Ovary (tissue), 9 donors: Measurements from ENCODE around the gene IL1R2. TPM values are rescaled to one million over a fixed set of nuclear protein-coding genes. Genes with fewer than 3 reads are reported as not detected.

Source experiments
- DNase-seq, 5 donors: peaks; one replicate each; pipeline ENCODE4 v3.0.0-alpha.2; 2019 to 2020
- H3K27ac ChIP-seq, 2 donors: fragments of 200-600 bp; one replicate each; pipeline versions ENCODE4 v1.5.1 to v1.8.0; 2019 to 2022
- H3K27me3 ChIP-seq: fragments of 200-600 bp; one replicate; pipeline ENCODE4 v1.8.0; 2022
- H3K36me3 ChIP-seq: fragments of 200-600 bp; sonication (generic); one replicate; pipeline ENCODE4 v1.5.1; 2019
- H3K4me1 ChIP-seq: one replicate; pipeline ENCODE4 v1.8.1; 2013; ENCODE audit warnings: mild to moderate bottlenecking, moderate library complexity; ENCODE audit not compliant: insufficient read depth
- H3K4me3 ChIP-seq: fragments of 200-600 bp; sonication (generic); one replicate; pipeline ENCODE4 v1.5.1; 2017
- H3K9me3 ChIP-seq, 2 donors: fragments of 200-600 bp in 1 of 2; sonication (generic) in 1 of 2; one replicate each; pipeline versions ENCODE4 v1.5.1 to v1.8.1; 2013 to 2019; ENCODE audit warnings: mild to moderate bottlenecking in 1 of 2, moderate library complexity in 1 of 2
- EP300 ChIP-seq: sonication (generic); formaldehyde crosslinking; IDR thresholded peaks from one replicate; pipeline ENCODE4 v1.6.1; 2017; ENCODE audit warnings: antibody characterized with exemption
- POLR2A ChIP-seq: fragments of 450-650 bp; IDR thresholded peaks from one replicate; pipeline ENCODE4 v1.6.1; 2017; ENCODE audit warnings: antibody characterized with exemption, mild to moderate bottlenecking, moderate library complexity
- WGBS, 3 donors: extraction: QIAGEN DNeasy Blood & Tissue Kit in 1 of 3; methylation state at CpG; one replicate each; pipeline versions ENCODE4 v1.1.5 to v1.1.7; 2013 to 2017; 5-methylcytosine and 5-hydroxymethylcytosine counted together
- intact Hi-C, 4 donors: fragments of 100-400 bp; cut with DNase I; formaldehyde crosslinking; loops; one replicate each; pipeline versions ENCODE4 v1.11.0 to v1.15.1; 2022 to 2023
- polyA plus RNA-seq, 2 donors: library from polyadenylated mRNA; stranded (reverse); fragments of 200-250 nt in 1 of 2; fragments of 350-450 nt in 1 of 2; fragmentation: Illumina TruSeq in 1 of 2; extraction: RNeasy Lipid Tissue Mini Kit (QIAGEN cat#74804) in 1 of 2; gene quantifications; one replicate each; pipeline ENCODE4 v1.2.3, GENCODE V29; 2013 to 2014
- total RNA-seq, 7 donors: library from RNA; depleted of rRNA in 2 of 7; stranded (reverse); fragments of >200 nt in 2 of 7; fragmentation: NEBNext Ultra II Directional in 3 of 7; extraction: Animal tissue kit (Norgen Biotek cat#: 25700) in 3 of 7; gene quantifications; one replicate each; pipeline versions ENCODE4 v1.1.0 to v1.2.4, GENCODE V29; 2016 to 2023
- TF ChIP-seq, protein P1 (sequence below), 3 donors: fragments of 450-650 bp in 2 of 3; fragments of 200-600 bp in 1 of 3; IDR thresholded peaks; one replicate each; pipeline versions ENCODE4 v1.5.1 to v1.8.0; 2016 to 2022; ENCODE audit warnings: antibody characterized with exemption in 3 of 3, mild to moderate bottlenecking in 1 of 3
- donor health status: DM: no; HTN: no; CAD: no; lungs with moderate emphysema.
- donor health status: DM: no; HTN: no; CAD: no.
- donor health status: Bipolar disorder and iron deficiency.
- donor health status: DM: yes; HTN: yes; CAD: no.
- donor health status: DM: no; HTN: no; CAD: no.
- donor health status: DM: yes; HTN: yes; CAD: no.

IL1R2 gene
- total and polyA plus RNA-seq, 9 donors = 0.15 to 8.7 (median 1.1) TPM

DNA sequence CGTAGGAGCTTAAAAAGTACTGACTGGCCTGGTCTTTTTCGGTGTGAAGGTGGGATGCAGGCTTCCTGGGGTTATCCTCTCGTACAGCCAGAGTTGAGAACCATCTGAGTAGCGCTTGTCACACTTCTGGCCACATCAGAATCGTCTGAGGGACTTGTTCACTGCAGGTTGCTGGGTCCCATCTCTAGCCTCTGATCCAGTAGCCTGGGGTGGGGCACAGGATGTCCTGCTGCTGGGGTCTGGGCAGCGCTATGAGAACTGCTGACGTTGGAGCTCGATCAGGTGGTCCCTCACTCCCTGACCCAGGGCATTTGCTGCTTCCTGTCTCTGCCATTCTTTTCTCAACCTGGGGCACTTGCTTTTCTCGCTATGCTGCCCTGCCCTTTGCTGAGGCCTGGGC is 7.1 kb upstream of the IL1R2 start:
- Histone ChIP-seq H3K36me3 (no peaks in the 10 kb centered on the region), H3K27ac (no peak overlapping the region), H3K4me3 (no peak overlapping the region), H3K9me3 (no peaks in the 10 kb centered on the region), H3K4me1 (peaks cover 11% of the 10 kb centered on the region), H3K27me3 (no peaks in the 10 kb centered on the region)
- no peak for DNase-seq
- 80 to 96% (median 89%) methylated on average over 9 of the region's 9 CpGs for WGBS, 3 donors
- TF ChIP-seq EP300 (no peak), POLR2A (no peak)
- intact Hi-C loops = loop anchor here in 1 of 4 donors (10.0 kb wide), 1 partner anchor 110 kb away; no protein-coding TSS in a partner anchor

- Histone ChIP-seq H3K4me1 (peaks cover 11% of the 10 kb centered on the region), H3K27ac (no peak overlapping the region), H3K9me3 (no peaks in the 10 kb centered on the region), H3K4me3 (no peak overlapping the region), H3K27me3 (no peaks in the 10 kb centered on the region), H3K36me3 (no peaks in the 10 kb centered on the region)
- DNase-seq = no peak
- 88 to 91% (median 89%) methylated on average over 7 of the region's 7 CpGs for WGBS, 3 donors
- TF ChIP-seq, protein P1, sequence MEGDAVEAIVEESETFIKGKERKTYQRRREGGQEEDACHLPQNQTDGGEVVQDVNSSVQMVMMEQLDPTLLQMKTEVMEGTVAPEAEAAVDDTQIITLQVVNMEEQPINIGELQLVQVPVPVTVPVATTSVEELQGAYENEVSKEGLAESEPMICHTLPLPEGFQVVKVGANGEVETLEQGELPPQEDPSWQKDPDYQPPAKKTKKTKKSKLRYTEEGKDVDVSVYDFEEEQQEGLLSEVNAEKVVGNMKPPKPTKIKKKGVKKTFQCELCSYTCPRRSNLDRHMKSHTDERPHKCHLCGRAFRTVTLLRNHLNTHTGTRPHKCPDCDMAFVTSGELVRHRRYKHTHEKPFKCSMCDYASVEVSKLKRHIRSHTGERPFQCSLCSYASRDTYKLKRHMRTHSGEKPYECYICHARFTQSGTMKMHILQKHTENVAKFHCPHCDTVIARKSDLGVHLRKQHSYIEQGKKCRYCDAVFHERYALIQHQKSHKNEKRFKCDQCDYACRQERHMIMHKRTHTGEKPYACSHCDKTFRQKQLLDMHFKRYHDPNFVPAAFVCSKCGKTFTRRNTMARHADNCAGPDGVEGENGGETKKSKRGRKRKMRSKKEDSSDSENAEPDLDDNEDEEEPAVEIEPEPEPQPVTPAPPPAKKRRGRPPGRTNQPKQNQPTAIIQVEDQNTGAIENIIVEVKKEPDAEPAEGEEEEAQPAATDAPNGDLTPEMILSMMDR (IDR thresholded peaks at IDR 0.05) = no peak
- TF ChIP-seq EP300 = no peak
- no peak for TF ChIP-seq POLR2A
- intact Hi-C loops = loop anchor here in 1 of 4 donors (10.0 kb wide), 1 partner anchor 110 kb away; no protein-coding TSS in a partner anchor
These were observed 6.5 kb upstream of the IL1R2 start for GRCh38 chr2:101985101-101985792.

DNA sequence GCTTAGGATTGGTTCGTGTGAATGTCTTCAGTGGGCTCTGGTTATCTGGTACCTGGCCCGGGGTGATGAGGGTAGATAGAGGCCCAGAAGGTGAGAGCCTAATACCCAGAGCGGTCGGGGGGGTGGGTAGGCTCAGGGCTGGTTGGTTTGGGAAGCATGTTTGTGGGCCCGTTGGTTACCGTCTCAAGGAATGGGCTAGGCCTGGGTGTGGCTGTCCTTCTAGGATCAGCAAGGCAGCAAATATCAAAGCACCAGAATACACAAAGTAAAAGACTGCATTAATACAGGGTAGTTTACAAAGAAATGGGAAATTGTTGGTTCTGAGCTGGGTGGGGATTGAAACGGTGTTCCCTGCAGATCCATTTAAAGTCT is 6.0 kb upstream of the IL1R2 start:
- WGBS, 3 donors = 93 to 94% (median 94%) methylated on average over 7 of the region's 7 CpGs
- no peak for DNase-seq
- intact Hi-C loops = loop anchor here in 1 of 4 donors (10.0 kb wide), 1 partner anchor 111 kb away; no protein-coding TSS in a partner anchor
- H3K9me3 ChIP-seq = no peaks in the 10 kb centered on the region
- H3K27ac ChIP-seq = no peak overlapping the region
- no peak for TF ChIP-seq EP300
- TF ChIP-seq POLR2A = no peak
- TF ChIP-seq, protein P1 (IDR thresholded peaks at IDR 0.05) = no peak
- no peaks in the 10 kb centered on the region for H3K27me3 ChIP-seq
- H3K4me1 ChIP-seq = peaks cover 11% of the 10 kb centered on the region
- H3K4me3 ChIP-seq = no peak overlapping the region
- H3K36me3 ChIP-seq = no peaks in the 10 kb centered on the region

DNA sequence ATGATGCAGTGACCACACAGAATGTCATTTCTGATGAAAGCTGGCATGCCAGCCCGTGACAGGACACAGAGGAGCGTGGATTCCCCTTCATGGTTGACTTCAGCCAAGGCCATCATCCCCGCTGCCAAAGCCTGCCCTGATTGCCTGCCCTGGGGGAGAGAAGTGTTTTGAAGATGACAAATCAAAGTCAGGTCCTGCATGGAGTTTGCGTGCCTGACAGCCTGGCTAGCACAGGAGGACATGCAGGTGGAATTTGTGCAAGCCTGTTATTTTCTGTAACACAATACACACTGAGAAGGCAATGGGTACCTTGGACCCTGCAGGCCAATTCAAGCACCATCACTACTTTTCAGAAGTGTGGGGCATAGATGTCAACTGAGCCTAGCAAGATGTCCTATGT is 5.4 kb upstream of the IL1R2 start:
- no peaks in the 10 kb centered on the region for H3K36me3 ChIP-seq
- no peak overlapping the region for H3K4me3 ChIP-seq
- H3K27me3 ChIP-seq = no peaks in the 10 kb centered on the region
- intact Hi-C loops = loop anchor here in 1 of 4 donors (10.0 kb wide), 1 partner anchor 112 kb away; no protein-coding TSS in a partner anchor
- no peak for DNase-seq
- no peaks in the 10 kb centered on the region for H3K9me3 ChIP-seq
- WGBS, 3 donors = 93 to 95% (median 94%) methylated on average over 4 of the region's 4 CpGs
- H3K4me1 ChIP-seq = peaks cover 11% of the 10 kb centered on the region
- H3K27ac ChIP-seq = no peak overlapping the region
- TF ChIP-seq EP300 = no peak
- no peak for TF ChIP-seq POLR2A
- TF ChIP-seq, protein P1 (IDR thresholded peaks at IDR 0.05) = no peak
